HepG2 (cell line): ENCODE measurements around the gene AARS1. TPM values are rescaled to one million over a fixed set of nuclear protein-coding genes. Genes with fewer than 3 reads are reported as not detected.

Experiments
- ATAC-seq: fragments of 200-7000 bp; cut with Tn5 transposase; 3 replicates; pipeline ENCODE4 v1.9.1; 2020; ENCODE audit warnings: mild to moderate bottlenecking, moderate library complexity
- BruUV-seq: library from RNA; stranded (reverse); fragments of 400-500 nt; replicated peaks from 2 replicates; lab custom pipeline; 2021; lab: Mats Ljungman, UMichigan
- CTCF ChIA-PET: fragments of 300-600 bp; formaldehyde crosslinking; extraction: SDS; loops from one replicate; lab custom pipeline; 2021; ENCODE audit warnings: low total read pairs, inconsistent platforms, low intra/inter-chr PET ratio; lab: Yijun Ruan, JAX
- POLR2A ChIA-PET: fragments of 350-600 bp; sonication (Branson Sonifier 250); formaldehyde crosslinking; loops from one replicate; lab custom pipeline; 2020; ENCODE audit warnings: antibody characterized with exemption, inconsistent platforms; lab: Yijun Ruan, JAX
- DNase-seq: peaks from one replicate; pipeline ENCODE4 v3.0.0-alpha.2; 2015; ENCODE audit warnings: low spot score
- FAIRE-seq: peaks from 3 replicates; lab custom pipeline; 2011; peaks lifted over from hg19 to GRCh38; lab: Jason Lieb, UNC
- H2AFZ ChIP-seq: one replicate; pipeline ENCODE4 v1.6.1; 2011; ENCODE audit warnings: low read length, inconsistent platforms
- H3K27ac ChIP-seq: fragments of 300-600 bp; 3 replicates; pipeline ENCODE4 v1.8.0; 2011; ENCODE audit warnings: mixed run types, mild to moderate bottlenecking, mixed read lengths, low read length, inconsistent platforms; ENCODE audit not compliant: insufficient read depth; ENCODE audit errors: extremely low read length
- H3K27me3 ChIP-seq, 2 experiments: fragments of 200-600 bp in 1 of 2; 2 replicates in 1 of 2; 3 replicates in 1 of 2; pipeline versions ENCODE4 v1.6.0 to v1.8.0; 2011; ENCODE audit warnings: low read length in 2 of 2, mild to moderate bottlenecking in 2 of 2, moderate library complexity in 2 of 2, inconsistent platforms in 1 of 2; ENCODE audit not compliant: insufficient read depth in 2 of 2, control insufficient read depth in 1 of 2
- H3K36me3 ChIP-seq, 2 experiments: fragments of 200-600 bp in 1 of 2; replicated peaks in 1 of 2; 2 replicates in 1 of 2; 3 replicates in 1 of 2; pipeline versions ENCODE4 v1.5.1 to v1.8.0; 2011; ENCODE audit warnings: low read length in 2 of 2, inconsistent platforms in 1 of 2; ENCODE audit not compliant: insufficient read depth in 2 of 2, control insufficient read depth in 1 of 2
- H3K4me1 ChIP-seq: 2 replicates; pipeline ENCODE4 v1.5.1; 2012; ENCODE audit warnings: low read length, inconsistent platforms; ENCODE audit not compliant: insufficient read depth
- H3K4me2 ChIP-seq: 2 replicates; pipeline ENCODE4 v1.6.0; 2011; ENCODE audit warnings: low read depth, low read length, inconsistent platforms
- H3K4me3 ChIP-seq, 3 experiments: fragments of 200-600 bp in 1 of 3; sonication (generic), shearing (Covaris generic) in 1 of 3; replicated peaks in 1 of 3; 2 replicates each; pipeline ENCODE4 v1.5.1; 2011 to 2016; ENCODE audit warnings: low read length in 3 of 3, inconsistent platforms in 2 of 3, low read depth in 2 of 3, mild to moderate bottlenecking in 2 of 3, control low read depth in 1 of 3, mixed read lengths in 1 of 3; ENCODE audit not compliant: insufficient read depth in 1 of 3
- H3K79me2 ChIP-seq: one replicate; pipeline ENCODE4 v1.6.1; 2011; ENCODE audit warnings: low read length, inconsistent platforms; ENCODE audit not compliant: insufficient read depth
- H3K9ac ChIP-seq: 2 replicates; pipeline ENCODE4 v1.6.0; 2011; ENCODE audit warnings: mild to moderate bottlenecking, low read depth, low read length, inconsistent platforms; ENCODE audit not compliant: insufficient read depth
- H3K9me3 ChIP-seq: 2 replicates; pipeline ENCODE4 v1.5.1; 2012; ENCODE audit warnings: mild to moderate bottlenecking, low read length
- H4K20me1 ChIP-seq: 2 replicates; pipeline ENCODE4 v1.6.0; 2011; ENCODE audit warnings: inconsistent platforms, mild to moderate bottlenecking, low read length, moderate library complexity; ENCODE audit not compliant: insufficient read depth
- BORCS8-MEF2B ChIP-seq: sonication (generic); formaldehyde crosslinking; IDR thresholded peaks from 2 replicates; pipeline ENCODE4 v1.8.0; 2022; ENCODE audit warnings: mild to moderate bottlenecking, missing genetic modification reagents
- ERF ChIP-seq: IDR thresholded peaks from 2 replicates; pipeline ENCODE4 v1.6.1; 2018; ENCODE audit warnings: missing biosample characterization, missing genetic modification reagents
- HIC2 ChIP-seq: sonication (generic); formaldehyde crosslinking; IDR thresholded peaks from 2 replicates; pipeline ENCODE4 v1.9.0; 2022; ENCODE audit warnings: low read depth, missing genetic modification reagents
- IRF1 ChIP-seq: sonication (generic); formaldehyde crosslinking; IDR thresholded peaks from 2 replicates; pipeline ENCODE4 v1.4.0; 2020; ENCODE audit warnings: low read depth, mild to moderate bottlenecking, missing genetic modification reagents
- KAT7 ChIP-seq: IDR thresholded peaks from 2 replicates; pipeline ENCODE4 v1.6.1; 2018; ENCODE audit warnings: borderline replicate concordance, missing compliant biosample characterization
- KDM1A ChIP-seq: IDR thresholded peaks from 2 replicates; pipeline ENCODE4 v1.6.1; 2016; ENCODE audit warnings: missing compliant biosample characterization
- MIXL1 ChIP-seq: IDR thresholded peaks from 2 replicates; pipeline ENCODE4 v1.6.1; 2016
- NFRKB ChIP-seq: fragments of 450-650 bp; IDR thresholded peaks from 2 replicates; pipeline ENCODE4 v1.6.1; 2017
- POLR2A ChIP-seq, 2 experiments: IDR thresholded peaks; 2 replicates each; pipeline ENCODE4 v1.6.1; 2011; ENCODE audit warnings: low read depth in 2 of 2, low read length in 2 of 2, mild to moderate bottlenecking in 1 of 2, moderate library complexity in 1 of 2; ENCODE audit not compliant: insufficient read depth in 1 of 2
- RBFOX2 ChIP-seq: fragments of 200-400 bp; formaldehyde crosslinking; IDR thresholded peaks from 2 replicates; pipeline ENCODE4 v1.6.1; 2017; ENCODE audit warnings: low read depth, mild to moderate bottlenecking, low read length
- SALL1 ChIP-seq: sonication (generic); formaldehyde crosslinking; IDR thresholded peaks from 2 replicates; pipeline ENCODE4 v1.8.0; 2022; ENCODE audit warnings: mild to moderate bottlenecking, missing genetic modification reagents
- TFE3 ChIP-seq: IDR thresholded peaks from 2 replicates; pipeline ENCODE4 v1.6.1; 2016
- ZBTB44 ChIP-seq: sonication (generic); formaldehyde crosslinking; IDR thresholded peaks from 2 replicates; pipeline ENCODE4 v1.4.0; 2020; ENCODE audit warnings: missing genetic modification reagents
- ZMYM3 ChIP-seq: sonication (generic); formaldehyde crosslinking; IDR thresholded peaks from 2 replicates; pipeline ENCODE4 v1.5.1; 2020; ENCODE audit warnings: mild to moderate bottlenecking, missing genetic modification reagents
- ZNF235 ChIP-seq: sonication (generic); formaldehyde crosslinking; IDR thresholded peaks from 2 replicates; pipeline ENCODE4 v1.8.1; 2023; ENCODE audit warnings: mild to moderate bottlenecking, missing genetic modification reagents, borderline replicate concordance
- ZNF3 ChIP-seq: IDR thresholded peaks from 2 replicates; pipeline ENCODE4 v1.7.0; 2017; ENCODE audit warnings: inconsistent platforms
- ZNF337 ChIP-seq: sonication (generic); formaldehyde crosslinking; IDR thresholded peaks from 2 replicates; pipeline ENCODE4 v1.5.1; 2020; ENCODE audit warnings: missing genetic modification reagents, low read depth, mild to moderate bottlenecking, borderline replicate concordance
- ZNF33A ChIP-seq: sonication (generic); formaldehyde crosslinking; IDR thresholded peaks from 2 replicates; pipeline ENCODE4 v1.5.1; 2020; ENCODE audit warnings: missing genetic modification reagents, mild to moderate bottlenecking, moderate library complexity, borderline replicate concordance
- ZNF354B ChIP-seq: sonication (generic); formaldehyde crosslinking; IDR thresholded peaks from 2 replicates; pipeline ENCODE4 v1.8.0; 2022; ENCODE audit warnings: mild to moderate bottlenecking, missing genetic modification reagents
- WGBS: methylation state at CpG from one replicate; pipeline ENCODE4 v1.1.6; 2017; ENCODE audit warnings: low lambda C conversion rate; 5-methylcytosine and 5-hydroxymethylcytosine counted together
- in situ Hi-C: cut with HindIII; loops from 2 replicates; pipeline ENCODE4 v1.10.0; 2017; ENCODE audit warnings: low pct_unique_long_range_greater_than_20kb; ENCODE audit not compliant: extremely low pct_ligation_motif_present
- intact Hi-C: fragments of 100-400 bp; cut with micrococcal nuclease; formaldehyde crosslinking; loops from one replicate; pipeline ENCODE4 v1.10.0; 2022; ENCODE audit not compliant: unreplicated experiment
- polyA plus RNA-seq, 8 experiments: library from polyadenylated mRNA; depleted of rRNA in 3 of 8; stranded (reverse) in 7 of 8; unstranded in 1 of 8; fragments of >200 nt; fragmentation: Illumina TruSeq in 4 of 8; extraction: Trizol in 4 of 8; gene quantifications; 2 replicates each; pipeline versions ENCODE4 v1.2.1 to v1.2.3, GENCODE V29; 2011 to 2016; ENCODE audit warnings: low read depth in 4 of 8, missing spikeins in 1 of 8, mixed read lengths in 1 of 8; ENCODE audit not compliant: insufficient read depth in 1 of 8
- total RNA-seq, 5 experiments: library from RNA; depleted of rRNA; stranded (reverse); fragments of >200 nt; fragmentation: Illumina TruSeq; extraction: Trizol; gene quantifications; 2 replicates each; pipeline ENCODE4 v1.2.3, GENCODE V29; 2016; ENCODE audit warnings: low read depth in 1 of 5

The AARS1 gene
- total and polyA plus RNA-seq, 2 of the 13 experiments (the other 11 are each of a cell fraction or from before 2014, with no cell fraction given): 107 to 132 TPM

- 0 out of 2 replicates have a peak, but pooled peaks have one; percentile 25 for TF ChIP-seq RBFOX2
- peak; percentile 20; the same call in 1 of the 2 replicates for TF ChIP-seq SALL1 (CRISPR knock-in tag)
- peak; percentile 92 for TF ChIP-seq ZMYM3 (CRISPR knock-in tag)
- TF ChIP-seq BORCS8-MEF2B (CRISPR knock-in tag): peak; percentile 47; the same call in 1 of the 2 replicates
- peak; percentile 38; the same call in 1 of the 2 replicates for TF ChIP-seq KAT7 (CRISPR knock-in tag)
- TF ChIP-seq POLR2A (IDR thresholded peaks at IDR 0.05; ENCODE audit: insufficient read depth in 1 of 2, low read depth in 2 of 2, low read length in 2 of 2): peak in 1 of 2 experiments; percentile 22; a peak in 1 of 4 replicates
- peak; percentile 40; the same call in 1 of the 2 replicates for TF ChIP-seq ZNF354B (CRISPR knock-in tag)
- peak; percentile 44; the same call in 1 of the 2 replicates for TF ChIP-seq KDM1A (CRISPR knock-in tag)
- TF ChIP-seq ZNF235: peak; percentile 23; the same call in 1 of the 2 replicates
- peak; percentile 74; the same call in 1 of the 2 replicates for TF ChIP-seq ZNF3 (CRISPR knock-in tag)
Observed at GRCh38 chr16:70287304-70287971, 1.9 kb downstream of the AARS1 start (continued).

GRCh38 chr16:70276392-70276791, 12.9 kb downstream of the AARS1 start:
- FAIRE-seq: no peak
- Histone ChIP-seq H3K36me3 (peaks cover 39 to 75% of the 10 kb centered on the region in 2 experiments), H4K20me1 (peaks cover 22% of the 10 kb centered on the region; the same call in 1 of the 2 replicates), H3K79me2 (peaks cover 3% of the 10 kb centered on the region), H3K9me3 (no peaks in the 10 kb centered on the region), H3K4me3 (no peak overlapping the region), H3K27me3 (no peaks in the 10 kb centered on the region), H3K9ac (no peak overlapping the region), H2AFZ (no peak overlapping the region), H3K4me2 (no peak overlapping the region), H3K27ac (no peak overlapping the region), H3K4me1 (no peaks in the 10 kb centered on the region)
- no TSS peak for BruUV-seq
- in situ Hi-C loops: no loop called here
- no peak for ATAC-seq
- POLR2A ChIA-PET: interaction anchor here (1.5 kb wide), 2 partner anchors 11 to 13 kb away, joined by 5 to 8 read pairs; partner anchors contain the start of gene AARS1
- DNase-seq: no peak
- intact Hi-C loops: no loop called here
- CTCF ChIA-PET: no interaction called here
- WGBS: 100% methylated on average over 1 of the region's 1 CpG
- no peak for TF ChIP-seq IRF1
- no peak for TF ChIP-seq ERF (CRISPR knock-in tag)
- TF ChIP-seq MIXL1 (CRISPR knock-in tag): no peak
- TF ChIP-seq ZNF33A: no peak
- no peak for TF ChIP-seq TFE3
- no peak for TF ChIP-seq SALL1 (CRISPR knock-in tag)
- TF ChIP-seq NFRKB: no peak
- TF ChIP-seq ZNF337: no peak
- TF ChIP-seq ZBTB44 (CRISPR knock-in tag): no peak
- TF ChIP-seq HIC2: no peak
